ENCODE results near the gene PRPF19. TPM values are rescaled to one million over a fixed set of nuclear protein-coding genes. Genes with fewer than 3 reads are reported as not detected.
A peak's percentile ranks its signal among the peaks of the same experiment; 100 is the strongest.

The PRPF19 gene
- polyA plus RNA-seq, 5 donors: 87.6 to 126 (median 107) TPM

- DNase-seq: no peak
Measured at GRCh38 chr11:60924906-60925853, 18.8 kb upstream of the PRPF19 start.

- DNase-seq: peak in 1 of 2 donors; percentile 54
Measured at GRCh38 chr11:60924110-60924905, 17.9 kb upstream of the PRPF19 start, which contains the start of gene TMEM132A. TMEM132A (plus strand) TSS chr11:60924460; CDS start chr11:60924634, 174 bp downstream.

- no peak for DNase-seq
Measured at GRCh38 chr11:60923800-60924109, 17.4 kb upstream of the PRPF19 start.

GRCh38 chr11:60923326-60923725 lies 16.9 kb upstream of the PRPF19 start:
- no peak for DNase-seq

- DNase-seq: no peak
Measured at GRCh38 chr11:60922906-60923305, 16.5 kb upstream of the PRPF19 start.

GRCh38 chr11:60921777-60922335 lies 15.5 kb upstream of the PRPF19 start:
- DNase-seq: no peak

GRCh38 chr11:60921259-60921658 lies 14.9 kb upstream of the PRPF19 start:
- DNase-seq: no peak

GRCh38 chr11:60919956-60920355 lies 13.6 kb upstream of the PRPF19 start:
- DNase-seq: no peak

- no peak for DNase-seq
Measured at GRCh38 chr11:60919320-60919719, 12.9 kb upstream of the PRPF19 start.

- no peak for DNase-seq
Measured at GRCh38 chr11:60918939-60919265, 12.5 kb upstream of the PRPF19 start.

GRCh38 chr11:60918251-60918938 lies 12.0 kb upstream of the PRPF19 start:
- no peak for DNase-seq

GRCh38 chr11:60917267-60917666 lies 10.9 kb upstream of the PRPF19 start:
- no peak for DNase-seq

GRCh38 chr11:60916669-60917206 lies 10.4 kb upstream of the PRPF19 start:
- no peak for DNase-seq

GRCh38 chr11:60915248-60915914 lies 9.0 kb upstream of the PRPF19 start:
- no peak for DNase-seq

GRCh38 chr11:60914633-60915247 lies 8.4 kb upstream of the PRPF19 start:
- DNase-seq: no peak

GRCh38 chr11:60913793-60914632 lies 7.6 kb upstream of the PRPF19 start, which contains the start of gene TMEM109:
TMEM109 (plus strand) TSS chr11:60914158; CDS start chr11:60919694, 5,536 bp downstream.
- peak; percentile 90 to 92 for DNase-seq

- DNase-seq: no peak
Measured at GRCh38 chr11:60912851-60913528, 6.6 kb upstream of the PRPF19 start.

GRCh38 chr11:60912223-60912850 lies 6.0 kb upstream of the PRPF19 start:
- DNase-seq: no peak

All from right lung (tissue), 5 donors.